GM18517 (cell line): ENCODE measurements around the gene HM13.
"Not testable (repeated sequence)": the region's sequence is repeated elsewhere in the genome, so short reads cannot be mapped to it uniquely, and the experiment has no call there.

Source experiments
- ATAC-seq: cut with Tn5 transposase; IDR thresholded peaks from one replicate; pipeline ENCODE4 v1.9.1; 2021; ENCODE audit warnings: mild to moderate bottlenecking, moderate library complexity; ENCODE audit not compliant: unreplicated experiment

HM13 gene

GRCh38 chr20:31566319-31566657 lies 52.0 kb downstream of the HM13 start:
- no peak for ATAC-seq

GRCh38 chr20:31566658-31567379 lies 52.6 kb downstream of the HM13 start:
- no peak for ATAC-seq

GRCh38 chr20:31567380-31567720 lies 53.1 kb downstream of the HM13 start:
- no peak for ATAC-seq

GRCh38 chr20:31568041-31568731 lies 53.9 kb downstream of the HM13 start:
- no peak for ATAC-seq

GRCh38 chr20:31568773-31569162 lies 54.5 kb downstream of the HM13 start:
- no peak for ATAC-seq

- ATAC-seq, result no peak
Measured at GRCh38 chr20:31569163-31570020, 55.1 kb downstream of the HM13 start.

- no peak for ATAC-seq
Measured at GRCh38 chr20:31570021-31570463, 55.8 kb downstream of the HM13 start.

GRCh38 chr20:31570735-31571617 lies 56.7 kb downstream of the HM13 start:
- no peak for ATAC-seq

- ATAC-seq, result peak; percentile 3
Measured at GRCh38 chr20:31572042-31572700, 57.9 kb downstream of the HM13 start.

- ATAC-seq, result peak; percentile 68
Measured at GRCh38 chr20:31572701-31573554, 58.7 kb downstream of the HM13 start.

- ATAC-seq, result peak; percentile 19
Measured at GRCh38 chr20:31573555-31574321, 59.5 kb downstream of the HM13 start.

- not testable (repeated sequence) for ATAC-seq
Measured at GRCh38 chr20:31574986-31575385, 60.7 kb downstream of the HM13 start.

- ATAC-seq, result no peak
Measured at GRCh38 chr20:31576751-31577150, 62.5 kb downstream of the HM13 start.

GRCh38 chr20:31577194-31577593 lies 63.0 kb downstream of the HM13 start:
- no peak for ATAC-seq

GRCh38 chr20:31578448-31579138 lies 64.4 kb downstream of the HM13 start:
- ATAC-seq, result no peak

GRCh38 chr20:31579245-31579644 lies 65.0 kb downstream of the HM13 start:
- ATAC-seq, result no peak

GRCh38 chr20:31579941-31580651 lies 65.9 kb downstream of the HM13 start:
- not testable (repeated sequence) for ATAC-seq
